GM04503 (cell line): ENCODE results near the gene SORL1.

ENCODE experiments used
- DNase-seq: peaks from one replicate; pipeline ENCODE4 v3.0.0-alpha.2; 2012; ENCODE audit warnings: low read depth

Gene SORL1

DNA sequence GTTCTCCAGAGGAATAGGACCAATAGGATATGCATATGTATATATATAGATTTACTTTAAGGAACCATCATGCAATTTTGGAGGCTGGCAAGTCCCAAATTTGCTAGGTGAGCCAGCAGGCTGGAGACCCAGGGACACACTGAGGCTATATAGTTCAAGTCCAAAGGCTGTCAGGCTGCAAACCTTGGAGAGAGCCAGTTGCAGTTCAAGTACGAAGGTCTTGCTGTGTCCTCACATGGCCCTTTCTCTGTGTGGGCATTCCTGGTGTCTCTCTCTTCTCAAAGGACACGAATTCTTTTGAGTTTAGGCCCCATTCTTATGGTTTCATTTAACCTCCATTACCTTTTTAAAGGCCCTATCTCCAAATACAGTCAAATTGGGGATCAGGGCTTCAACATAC, 135.1 kb downstream of the SORL1 start:
- DNase-seq = no peak

DNA sequence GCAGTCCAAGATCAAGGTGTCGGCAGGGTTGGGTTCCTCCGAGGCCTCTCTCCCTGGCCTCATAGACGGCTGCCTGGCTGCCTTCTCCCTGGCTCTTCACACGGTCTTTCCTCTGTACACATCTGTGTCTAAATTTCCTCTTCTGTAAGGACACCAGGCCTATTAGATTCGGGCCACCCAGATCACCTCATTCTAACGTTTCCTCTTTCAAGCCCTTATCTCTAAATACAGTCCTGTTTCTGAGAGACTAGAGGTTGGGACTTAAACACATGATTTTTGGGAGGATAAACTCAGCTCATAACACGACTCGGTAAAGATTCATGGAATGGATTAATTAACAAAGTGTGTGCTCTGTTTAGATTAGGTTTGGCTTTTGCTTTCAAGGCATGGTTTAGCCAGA, 136.6 kb downstream of the SORL1 start:
- DNase-seq = no peak

DNA sequence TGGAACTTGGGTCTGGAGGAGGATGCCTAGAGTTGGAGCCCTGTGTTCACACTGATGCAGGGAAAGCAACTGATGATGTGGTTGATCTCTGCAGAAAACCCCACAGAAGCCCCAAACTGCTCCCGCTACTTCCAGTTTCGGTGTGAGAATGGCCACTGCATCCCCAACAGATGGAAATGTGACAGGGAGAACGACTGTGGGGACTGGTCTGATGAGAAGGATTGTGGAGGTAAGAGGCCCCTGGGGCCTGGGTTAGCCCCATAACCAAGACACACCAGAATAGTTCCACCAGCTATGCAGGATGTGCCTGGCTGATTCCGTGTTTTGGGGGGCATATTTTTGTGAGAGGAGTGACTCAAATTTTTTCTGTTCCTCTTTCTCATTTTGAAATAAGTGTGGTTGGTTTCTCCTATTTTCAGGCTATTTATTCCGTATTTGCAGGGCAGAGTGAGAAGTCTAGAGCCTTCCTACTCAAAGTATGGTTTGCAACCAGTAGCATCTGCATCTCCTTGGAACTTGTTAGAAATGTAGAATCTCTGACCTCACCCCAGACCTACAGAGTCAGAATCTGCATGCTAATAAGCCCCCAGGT, 137.9 kb downstream of the SORL1 start:
- DNase-seq = no peak

DNA sequence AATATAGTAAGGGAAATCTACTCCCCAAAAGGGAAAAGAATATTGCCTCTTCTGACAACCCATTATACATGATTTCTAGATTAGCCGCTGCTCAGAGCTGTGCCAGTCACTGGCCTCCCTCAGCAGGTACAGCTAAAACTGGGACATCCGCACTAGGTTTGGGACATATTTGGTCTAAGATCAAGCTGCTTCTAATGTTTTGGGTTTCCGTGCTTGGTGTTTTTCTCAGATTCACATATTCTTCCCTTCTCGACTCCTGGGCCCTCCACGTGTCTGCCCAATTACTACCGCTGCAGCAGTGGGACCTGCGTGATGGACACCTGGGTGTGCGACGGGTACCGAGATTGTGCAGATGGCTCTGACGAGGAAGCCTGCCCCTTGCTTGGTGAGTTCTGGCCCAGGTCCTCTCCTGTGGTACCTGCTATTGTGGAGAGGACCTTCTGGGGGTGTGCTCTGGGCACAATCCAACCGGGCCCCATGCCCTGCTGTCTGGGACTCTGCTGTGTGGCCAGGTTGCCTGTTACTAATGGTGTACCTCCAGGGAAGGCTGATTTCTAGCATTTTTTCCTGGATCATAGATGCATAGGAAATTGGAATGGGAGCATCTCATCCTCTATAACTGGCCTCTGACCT, 138.8 kb downstream of the SORL1 start:
- no peak for DNase-seq

DNA sequence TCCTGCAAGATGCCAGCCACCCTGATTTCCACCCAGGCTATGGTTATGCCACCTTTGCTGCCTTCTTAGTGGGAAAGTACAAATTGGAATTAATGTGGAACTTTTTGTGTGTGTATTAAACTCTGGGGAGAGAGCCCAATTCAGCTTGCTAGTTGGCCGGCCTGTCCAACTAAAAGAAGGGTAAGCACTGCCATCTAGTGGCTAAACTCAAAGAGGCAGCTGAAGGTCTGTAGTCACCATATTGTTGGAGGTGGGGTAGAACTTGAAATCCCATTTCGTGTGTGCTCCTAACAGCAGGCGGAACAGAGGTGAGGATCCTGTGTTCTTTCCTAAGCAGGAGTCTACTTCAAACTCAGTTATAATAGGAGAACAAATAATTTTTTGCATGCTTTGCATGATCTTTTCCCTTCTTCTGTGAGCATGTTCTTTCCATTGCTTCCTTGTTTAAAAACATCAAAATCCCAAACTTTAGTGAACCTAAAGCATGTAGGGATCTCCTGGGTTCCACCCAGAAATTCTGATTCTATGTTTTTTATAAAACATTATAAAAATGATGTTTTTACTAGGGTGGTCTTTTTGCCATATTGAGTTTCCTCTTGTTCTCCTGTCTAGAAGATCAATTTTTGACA, 139.4 kb downstream of the SORL1 start:
- DNase-seq = peak; percentile 24

DNA sequence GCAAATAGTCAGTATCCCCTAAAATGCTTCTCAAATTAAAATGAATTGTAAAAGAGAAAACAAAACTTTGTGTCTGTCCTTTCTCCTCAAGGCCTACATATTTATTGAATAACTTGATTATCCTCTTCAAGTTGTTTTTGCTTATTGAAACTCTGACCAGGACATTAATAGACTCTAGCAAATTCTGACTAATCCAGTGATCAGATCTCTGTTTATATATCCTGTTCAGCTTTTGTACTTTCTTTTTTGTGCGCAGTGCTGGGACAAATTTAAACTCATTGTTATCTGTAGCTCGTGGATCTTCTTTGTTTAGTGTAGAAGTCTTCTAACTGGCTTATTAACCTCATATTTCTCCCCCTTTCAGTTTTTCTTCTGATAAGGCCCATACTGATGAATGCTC, 140.6 kb downstream of the SORL1 start:
- DNase-seq = no peak

DNA sequence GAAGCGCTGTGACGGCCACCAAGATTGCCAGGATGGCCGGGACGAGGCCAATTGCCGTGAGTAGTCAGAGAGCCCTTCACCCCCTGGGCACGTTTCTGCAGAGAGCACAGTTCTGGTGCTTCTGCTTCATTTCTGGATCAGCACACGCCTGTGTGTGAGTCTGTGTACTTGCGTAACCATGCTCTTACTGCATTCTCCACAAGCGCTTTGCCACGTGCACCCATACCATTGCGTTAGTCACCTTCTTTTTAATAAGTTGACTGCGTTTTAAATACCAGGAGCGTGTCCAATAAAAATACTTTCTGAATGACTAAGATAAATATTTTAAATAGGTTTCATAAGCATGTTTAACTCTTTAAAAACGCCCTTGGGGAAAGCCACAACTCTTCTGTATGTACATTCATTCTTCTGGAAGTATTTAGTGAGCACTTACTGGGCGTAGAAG, 143.6 kb downstream of the SORL1 start:
- peak; percentile 97 for DNase-seq

DNA sequence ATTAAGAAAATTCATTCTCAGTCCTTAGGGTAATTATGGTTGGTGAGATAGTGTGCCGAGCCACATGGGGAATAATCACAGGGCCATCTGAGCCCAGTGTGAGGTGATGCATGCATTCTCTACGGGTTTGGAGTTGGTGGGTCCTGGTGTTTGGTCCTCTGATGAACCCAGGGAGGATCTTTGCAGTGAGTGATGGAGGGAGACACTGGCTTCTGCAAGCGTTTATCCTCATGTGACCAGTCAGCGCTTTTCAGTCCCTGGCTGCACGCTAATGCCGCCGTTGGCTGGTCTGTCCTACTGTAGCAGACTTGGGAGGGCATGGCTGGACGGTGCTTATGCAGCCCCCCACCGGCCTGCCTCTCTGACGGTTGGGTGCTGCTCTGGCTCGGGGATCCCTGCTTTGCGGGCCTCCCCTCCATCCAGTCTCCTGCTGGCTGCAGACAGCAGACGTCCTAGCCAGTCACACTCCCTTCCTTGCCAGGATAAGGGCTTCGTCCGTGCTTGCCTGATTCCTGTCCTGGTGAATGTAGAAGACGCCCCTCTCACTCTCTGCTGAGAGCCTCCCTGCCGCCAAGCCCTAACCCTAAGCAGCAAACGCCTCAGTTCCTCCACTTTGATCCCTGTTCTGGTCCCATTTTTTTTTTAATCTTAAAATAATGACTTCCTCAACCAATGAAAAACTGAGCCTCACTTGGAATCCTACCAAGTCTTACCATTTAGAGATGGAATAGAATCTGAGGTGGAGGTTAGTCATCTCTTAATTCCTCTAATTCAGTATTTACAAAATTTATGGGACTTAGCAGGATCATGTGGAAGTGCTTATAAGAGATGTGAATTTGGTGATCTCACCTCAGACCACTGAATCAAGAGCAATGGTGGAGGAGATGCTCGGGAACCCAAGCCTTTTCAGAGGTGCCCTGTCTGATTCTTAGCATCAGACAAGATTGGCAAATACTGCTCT, 144.4 kb downstream of the SORL1 start:
- DNase-seq = no peak

DNA sequence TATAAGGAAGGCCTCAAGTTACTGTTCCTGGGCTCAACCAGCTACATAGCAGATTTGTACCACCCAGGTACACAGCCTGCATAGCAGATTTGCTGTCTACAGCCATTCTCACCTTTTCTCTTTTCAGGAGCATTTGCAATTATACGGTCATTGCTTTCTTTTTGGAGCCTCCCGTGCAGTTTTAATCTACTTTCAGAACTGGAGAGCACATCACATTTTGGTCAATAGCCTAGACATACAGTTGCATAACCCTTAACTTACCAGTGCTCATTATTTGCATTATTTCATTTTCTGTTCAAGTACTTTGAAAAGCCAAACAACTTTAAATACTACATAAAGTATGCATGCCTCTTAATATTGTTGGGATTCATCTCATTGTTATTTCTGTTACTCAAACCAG, 151.2 kb downstream of the SORL1 start:
- DNase-seq = no peak

DNA sequence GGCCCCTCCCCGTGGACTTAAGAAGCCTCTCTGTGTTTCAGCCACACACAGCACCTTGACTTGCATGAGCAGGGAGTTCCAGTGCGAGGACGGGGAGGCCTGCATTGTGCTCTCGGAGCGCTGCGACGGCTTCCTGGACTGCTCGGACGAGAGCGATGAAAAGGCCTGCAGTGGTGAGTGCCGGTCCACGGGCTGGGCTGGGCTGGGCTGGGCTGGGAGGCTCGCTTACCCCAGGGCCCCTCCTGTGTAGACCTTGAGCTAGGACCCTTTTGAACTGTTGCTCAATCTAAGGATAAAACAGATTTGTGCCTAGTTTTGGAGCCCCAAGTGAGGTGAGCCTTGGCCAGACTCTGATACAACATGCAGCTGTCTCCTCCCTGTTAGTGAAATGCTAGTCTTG, 152.0 kb downstream of the SORL1 start:
- no peak for DNase-seq

DNA sequence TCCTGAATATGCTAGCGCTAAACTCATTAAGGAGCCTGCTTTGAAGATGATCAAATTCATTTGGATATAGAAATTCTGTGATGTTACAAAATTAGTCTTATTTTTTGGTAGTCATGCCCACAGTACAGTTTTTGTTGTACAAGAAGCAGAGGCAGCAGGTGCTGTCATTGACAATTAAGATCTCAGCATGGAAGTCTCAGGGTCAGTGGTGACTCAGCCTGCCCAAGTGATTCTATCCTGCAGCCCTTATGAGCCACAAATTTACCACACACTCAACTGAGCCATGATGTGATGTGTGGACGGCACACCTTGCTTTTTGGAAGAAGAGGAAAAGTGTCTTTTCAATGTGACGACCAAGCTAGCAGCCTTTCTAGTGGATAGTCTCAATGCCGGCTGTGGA, 154.2 kb downstream of the SORL1 start:
- DNase-seq = no peak

DNA sequence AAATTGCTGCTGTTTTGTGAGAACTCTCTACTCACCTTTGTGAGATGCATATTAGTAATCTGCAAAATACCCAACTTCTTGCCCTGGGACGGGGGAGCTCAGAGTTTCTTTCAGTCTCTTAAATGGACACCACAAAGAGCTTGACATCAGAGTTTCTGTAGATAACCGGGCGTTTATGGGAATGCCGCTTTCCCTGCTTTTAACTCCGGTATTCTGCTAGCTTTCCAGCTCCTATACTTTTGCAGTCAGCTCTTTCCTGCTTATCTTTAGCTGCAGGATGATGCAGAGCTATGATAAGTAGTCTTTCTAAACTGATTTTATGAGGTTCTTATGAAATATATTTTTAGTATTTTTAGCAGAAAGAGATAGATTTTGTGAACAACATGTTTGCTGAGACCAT, 155.2 kb downstream of the SORL1 start:
- DNase-seq = no peak

DNA sequence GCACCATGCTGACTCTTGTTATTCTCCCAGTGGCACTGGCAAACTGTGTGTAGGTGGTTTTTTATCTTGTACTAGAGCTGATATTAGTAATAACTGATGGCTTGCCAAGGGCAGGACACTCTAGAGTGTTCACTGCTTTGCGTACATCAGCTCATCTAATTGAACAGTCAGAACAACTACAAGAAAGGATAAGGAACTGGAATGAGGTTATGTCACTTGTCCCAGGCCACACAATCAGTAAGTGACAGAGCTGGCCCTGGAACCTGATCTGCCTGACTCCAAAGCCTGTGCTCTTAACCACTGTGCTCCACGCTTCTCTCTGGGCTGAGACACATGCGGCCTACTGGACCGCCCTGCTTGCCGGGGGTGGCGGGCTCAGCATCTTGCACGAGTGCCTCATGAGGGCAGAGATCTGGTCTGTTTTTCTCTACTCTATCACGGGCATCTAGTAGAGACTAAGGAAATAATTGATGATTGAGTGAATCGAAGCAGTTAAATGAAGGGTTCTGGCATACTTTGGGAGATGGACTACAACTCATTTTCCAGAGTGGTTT, 156.5 kb downstream of the SORL1 start:
- DNase-seq = no peak

DNA sequence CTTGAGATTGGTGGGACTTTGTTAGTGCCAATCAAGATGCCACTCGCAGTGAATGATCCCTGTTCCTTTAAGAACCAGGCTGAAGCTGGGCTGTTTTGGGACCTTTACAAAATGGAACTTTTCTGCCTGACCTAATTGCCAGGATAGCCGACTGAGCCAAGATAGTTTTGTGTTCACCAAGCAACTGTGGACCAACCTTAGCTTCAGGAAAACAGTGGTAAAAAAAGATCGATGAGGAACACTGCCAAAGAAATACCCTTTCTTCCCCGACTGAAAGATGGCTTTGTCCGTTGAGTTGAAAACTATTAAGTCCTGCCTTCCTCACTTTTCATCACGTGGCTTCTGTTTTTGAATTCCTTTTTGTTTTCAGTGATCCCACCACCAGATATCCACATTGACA, 158.6 kb downstream of the SORL1 start:
- no peak for DNase-seq

DNA sequence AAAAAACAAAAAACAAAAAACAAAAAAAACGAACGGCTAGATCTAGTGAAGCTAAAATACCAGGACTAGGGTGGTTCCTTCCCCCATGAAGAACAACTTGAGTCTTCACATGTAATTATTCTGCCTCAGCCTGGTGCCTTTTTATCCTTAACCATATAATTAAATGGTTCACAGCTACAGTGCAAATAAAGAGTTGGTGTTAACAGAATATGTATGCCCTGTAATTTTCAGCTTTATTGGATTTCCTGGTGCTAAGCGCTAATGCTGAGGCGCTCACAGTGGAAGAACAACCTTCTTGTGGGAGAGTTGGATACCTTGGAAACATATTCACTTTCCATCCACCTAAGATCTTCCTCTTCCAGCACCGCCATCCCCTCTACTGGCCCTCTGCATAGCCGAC, 159.1 kb downstream of the SORL1 start:
- no peak for DNase-seq

DNA sequence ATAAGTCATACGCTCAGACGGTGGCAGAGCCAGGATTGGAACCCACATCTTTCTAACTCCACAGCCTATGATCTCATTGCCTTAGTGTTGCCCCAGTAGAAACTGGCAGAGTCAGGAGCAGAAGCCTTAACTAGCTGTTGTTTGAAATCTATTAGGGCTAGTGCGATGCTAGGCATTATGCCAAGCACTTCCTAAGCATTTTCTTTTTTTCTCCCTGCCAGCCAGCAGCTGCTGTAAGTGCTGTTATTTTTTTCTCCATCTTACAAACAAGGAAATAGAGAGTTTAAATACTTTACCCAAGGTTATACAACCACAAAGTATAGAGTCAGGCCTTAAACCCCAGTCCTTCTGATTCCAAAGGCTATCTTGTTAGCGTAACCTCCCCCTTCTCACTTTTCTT, 161.6 kb downstream of the SORL1 start:
- DNase-seq = no peak

DNA sequence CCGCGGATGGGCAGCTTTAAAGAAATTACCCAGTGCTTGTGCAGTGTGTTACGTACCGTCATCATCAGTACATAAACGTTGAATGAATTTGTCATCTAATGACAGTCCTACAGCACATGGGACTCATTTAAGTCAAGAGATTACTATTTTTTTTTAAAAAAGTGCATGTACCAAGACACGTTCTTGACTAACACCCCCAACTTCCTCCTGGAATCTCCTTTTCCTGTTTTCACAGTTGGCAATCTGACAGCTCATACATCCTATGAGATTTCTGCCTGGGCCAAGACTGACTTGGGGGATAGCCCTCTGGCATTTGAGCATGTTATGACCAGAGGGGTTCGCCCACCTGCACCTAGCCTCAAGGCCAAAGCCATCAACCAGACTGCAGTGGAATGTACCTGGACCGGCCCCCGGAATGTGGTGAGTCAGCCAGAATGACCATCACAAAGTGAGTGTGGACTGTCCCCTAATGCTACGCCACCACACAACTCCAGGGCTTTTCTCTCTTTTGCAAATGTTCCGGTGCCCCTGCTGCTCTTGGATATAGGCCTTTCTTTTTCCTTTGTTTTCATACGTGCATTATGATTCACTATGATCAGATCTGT, 162.6 kb downstream of the SORL1 start:
- DNase-seq = no peak

DNA sequence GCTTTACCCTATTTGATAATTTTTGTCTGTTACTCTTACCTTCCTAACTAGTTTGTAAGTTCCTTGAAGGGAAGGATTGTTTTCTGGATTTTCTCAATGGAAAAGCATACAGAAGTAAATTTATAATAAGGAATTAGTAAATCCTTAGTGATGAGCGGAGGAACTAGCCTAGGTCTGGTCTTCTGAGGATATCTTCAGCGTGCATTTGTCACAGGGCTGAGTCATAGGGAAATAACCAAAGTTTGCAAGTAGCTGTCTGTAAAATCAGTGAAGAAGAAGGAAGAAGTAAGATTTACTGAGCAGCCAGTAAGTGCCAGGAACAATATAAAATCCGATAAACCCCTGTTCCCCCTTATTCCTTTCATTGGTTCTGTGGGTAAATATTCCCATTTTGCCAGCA, 163.4 kb downstream of the SORL1 start:
- DNase-seq = no peak

DNA sequence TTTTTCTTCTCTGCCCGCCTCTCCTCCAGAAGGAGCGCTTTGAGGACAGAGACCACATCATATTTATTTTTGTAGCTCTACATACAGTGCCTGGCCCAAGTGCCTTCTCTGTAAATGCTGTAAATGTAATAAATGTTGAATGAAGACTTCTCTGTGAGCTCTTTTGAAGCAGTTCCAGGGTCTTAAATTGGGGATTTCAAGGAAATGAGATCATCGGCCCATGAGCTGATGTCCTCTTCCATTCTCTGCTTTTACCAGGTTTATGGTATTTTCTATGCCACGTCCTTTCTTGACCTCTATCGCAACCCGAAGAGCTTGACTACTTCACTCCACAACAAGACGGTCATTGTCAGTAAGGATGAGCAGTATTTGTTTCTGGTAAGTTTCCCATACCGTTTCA, 166.4 kb downstream of the SORL1 start:
- no peak for DNase-seq

DNA sequence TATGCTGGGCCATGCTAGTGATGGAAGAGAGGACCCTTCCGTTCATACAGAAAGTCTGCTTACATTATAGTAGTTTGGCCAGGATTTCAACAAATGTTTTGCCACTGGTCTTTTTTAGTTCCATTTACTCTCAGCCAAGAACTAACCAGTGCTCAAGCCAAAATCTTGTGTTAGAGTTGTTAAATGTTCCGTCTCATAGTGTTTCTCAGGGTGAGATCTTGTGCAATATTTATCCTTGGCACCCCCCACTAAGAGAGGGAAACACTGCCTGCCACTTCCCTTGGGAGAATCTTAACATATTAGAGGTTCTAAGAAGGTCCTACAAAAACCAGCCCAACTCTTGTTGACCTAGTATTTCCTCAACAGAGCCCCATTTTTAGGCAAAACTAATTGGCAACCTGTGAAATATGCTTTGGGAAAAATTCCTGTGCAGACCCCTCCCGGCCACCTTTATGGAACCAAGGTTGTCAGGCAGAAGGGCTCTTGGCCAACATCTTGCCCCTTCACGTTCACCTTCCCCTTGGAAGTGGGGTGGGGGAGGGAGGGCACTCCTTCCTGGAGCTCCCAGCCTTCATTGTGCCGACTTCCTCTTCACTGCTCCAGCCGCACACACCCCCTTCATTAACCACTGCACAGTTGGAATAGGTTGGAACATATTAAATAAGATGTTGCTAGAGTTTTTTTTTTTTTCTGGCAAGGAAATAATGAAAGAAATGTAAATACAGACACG, 173.8 kb downstream of the SORL1 start:
- no peak for DNase-seq

DNA sequence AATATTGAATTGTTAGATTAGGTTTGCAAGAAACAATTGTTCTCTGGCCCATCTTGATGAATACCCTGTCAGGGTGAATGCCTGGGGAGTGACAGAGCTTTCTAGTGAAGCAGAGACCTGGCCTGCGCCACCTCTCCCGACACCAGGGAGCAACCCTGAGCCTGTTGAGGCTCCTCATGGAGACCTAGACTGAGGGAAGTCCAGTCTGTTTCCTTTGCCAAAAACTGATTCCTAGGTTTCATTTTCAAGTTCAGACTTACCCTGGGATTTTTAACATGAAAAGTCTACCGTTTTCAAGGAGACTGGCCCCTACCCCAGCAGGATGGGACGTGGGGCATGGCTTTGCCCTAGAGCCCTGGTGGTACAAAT, 174.4 kb downstream of the SORL1 start:
- DNase-seq = no peak
